ENCODE measurements around the gene SS18L1.

GRCh38 chr20:62111148-62111547, 32.4 kb upstream of the SS18L1 start:
- TF ChIP-seq POLR2A (IDR thresholded peaks at IDR 0.05) (no peak), EP300 (IDR thresholded peaks at IDR 0.05) (no peak), CTCF (IDR thresholded peaks at IDR 0.05) (no peak), POLR2AphosphoS5 (IDR thresholded peaks at IDR 0.05) (no peak)
